HEK293T (cell line): Measurements from ENCODE around the gene PLCB2.
A peak's percentile ranks its signal among the peaks of the same experiment; 100 is the strongest.

Source experiments
- CTCF ChIA-PET: fragments of 350-600 bp; formaldehyde crosslinking; extraction: SDS; loops from one replicate; lab custom pipeline; 2021; ENCODE audit warnings: antibody characterized with exemption, inconsistent platforms; lab: Yijun Ruan, JAX
- POLR2A ChIA-PET: fragments of 350-600 bp; formaldehyde crosslinking; extraction: SDS; loops from one replicate; lab custom pipeline; 2020; ENCODE audit warnings: antibody characterized with exemption, inconsistent platforms; lab: Yijun Ruan, JAX
- DNase-seq: peaks from one replicate; pipeline ENCODE4 v3.0.0; 2012; ENCODE audit warnings: mixed read lengths; ENCODE audit errors: extremely low spot score
- ARNT ChIP-seq: fragments of 450-650 bp; IDR thresholded peaks from 2 replicates; pipeline ENCODE4 v1.6.1; 2017; ENCODE audit warnings: mild to moderate bottlenecking
- BHLHE40 ChIP-seq: fragments of 450-650 bp; IDR thresholded peaks from 2 replicates; pipeline ENCODE4 v1.6.1; 2016; ENCODE audit warnings: mild to moderate bottlenecking, moderate library complexity, borderline replicate concordance
- CTBP1 ChIP-seq: fragments of 450-650 bp; IDR thresholded peaks from 2 replicates; pipeline ENCODE4 v1.6.1; 2016; ENCODE audit warnings: borderline replicate concordance
- ELF4 ChIP-seq: fragments of 450-650 bp; IDR thresholded peaks from 2 replicates; pipeline ENCODE4 v1.6.1; 2017; ENCODE audit warnings: antibody characterized with exemption
- FOXA1 ChIP-seq: fragments of 450-650 bp; IDR thresholded peaks from 2 replicates; pipeline ENCODE4 v1.6.1; 2016; ENCODE audit warnings: mild to moderate bottlenecking
- FOXK2 ChIP-seq: fragments of 450-650 bp; IDR thresholded peaks from 2 replicates; pipeline ENCODE4 v1.6.1; 2016; ENCODE audit warnings: mild to moderate bottlenecking
- FOXM1 ChIP-seq: fragments of 450-650 bp; IDR thresholded peaks from 2 replicates; pipeline ENCODE4 v1.6.1; 2017; ENCODE audit warnings: mild to moderate bottlenecking, borderline replicate concordance
- HDGF ChIP-seq: fragments of 450-650 bp; IDR thresholded peaks from 2 replicates; pipeline ENCODE4 v1.6.1; 2017; ENCODE audit warnings: antibody characterized with exemption, borderline replicate concordance
- L3MBTL2 ChIP-seq: fragments of 450-650 bp; conservative IDR thresholded peaks from 2 replicates; pipeline ENCODE4 v1.6.1; 2016; ENCODE audit warnings: mild to moderate bottlenecking
- LEF1 ChIP-seq: fragments of 450-650 bp; IDR thresholded peaks from 2 replicates; pipeline ENCODE4 v1.6.1; 2017; ENCODE audit warnings: mild to moderate bottlenecking, borderline replicate concordance
- NFRKB ChIP-seq: fragments of 450-650 bp; IDR thresholded peaks from 2 replicates; pipeline ENCODE4 v1.6.1; 2016; ENCODE audit warnings: mild to moderate bottlenecking, moderate library complexity
- PKNOX1 ChIP-seq: fragments of 450-650 bp; IDR thresholded peaks from 2 replicates; pipeline ENCODE4 v1.6.1; 2016
- SP1 ChIP-seq: fragments of 450-650 bp; IDR thresholded peaks from 2 replicates; pipeline ENCODE4 v1.6.1; 2017
- SUZ12 ChIP-seq: fragments of 450-650 bp; IDR thresholded peaks from 2 replicates; pipeline ENCODE4 v1.6.1; 2016; ENCODE audit warnings: mild to moderate bottlenecking
- TARDBP ChIP-seq: fragments of 450-650 bp; IDR thresholded peaks from 2 replicates; pipeline ENCODE4 v1.6.1; 2016
- ZNF384 ChIP-seq: fragments of 450-650 bp; IDR thresholded peaks from 2 replicates; pipeline ENCODE4 v1.6.1; 2016

PLCB2 gene

GRCh38 chr15:40289140-40289775 lies 18.5 kb downstream of the PLCB2 start:
- TF ChIP-seq FOXK2 (no peak), NFRKB (no peak), HDGF (no peak), BHLHE40 (no peak), SUZ12 (no peak), TARDBP (no peak), ZNF384 (no peak), FOXA1 (no peak), CTBP1 (no peak), LEF1 (no peak), FOXM1 (no peak), ELF4 (no peak), PKNOX1 (no peak), L3MBTL2 (no peak), ARNT (no peak), SP1 (no peak)
- CTCF ChIA-PET = interaction anchor here (0.8 to 2.2 kb wide), 4 partner anchors 9 to 21 kb away, joined by 4 to 8 read pairs (median 6); no protein-coding TSS in a partner anchor

GRCh38 chr15:40287968-40288367 lies 19.8 kb downstream of the PLCB2 start:
- ChIA-PET POLR2A (no interaction called here), CTCF (interaction anchor here (0.7 to 1.8 kb wide), 3 partner anchors 9 to 362 kb away, joined by 3 to 8 read pairs (median 6); no protein-coding TSS in a partner anchor)
- no peak for TF ChIP-seq BHLHE40
- TF ChIP-seq L3MBTL2 = no peak
- TF ChIP-seq TARDBP = no peak
- TF ChIP-seq PKNOX1 = no peak
- no peak for TF ChIP-seq LEF1
- no peak for TF ChIP-seq CTBP1
- TF ChIP-seq SUZ12 = no peak
- TF ChIP-seq NFRKB = no peak
- peak; percentile 17 for DNase-seq

More at GRCh38 chr15:40289140-40289775, 18.5 kb downstream of the PLCB2 start:
- POLR2A ChIA-PET = interaction anchor here (1.1 kb wide), 1 partner anchor 9 kb away, joined by 3 read pairs; no protein-coding TSS in a partner anchor
- no peak for DNase-seq

- TF ChIP-seq FOXK2 (no peak), SP1 (no peak), BHLHE40 (no peak), SUZ12 (no peak), CTBP1 (no peak), TARDBP (no peak), NFRKB (no peak)
- ChIA-PET POLR2A (no interaction called here), CTCF (interaction anchor here (0.7 kb wide), 1 partner anchor 362 kb away, joined by 3 read pairs; no protein-coding TSS in a partner anchor)
- no peak for DNase-seq
These were observed 20.2 kb downstream of the PLCB2 start for GRCh38 chr15:40287505-40287904.

GRCh38 chr15:40286794-40287193 lies 20.9 kb downstream of the PLCB2 start:
- POLR2A ChIA-PET = no interaction called here
- CTCF ChIA-PET = interaction anchor here (2.1 to 2.4 kb wide), 2 partner anchors 12 to 23 kb away, joined by 6 to 9 read pairs; no protein-coding TSS in a partner anchor

GRCh38 chr15:40286061-40286532 lies 21.6 kb downstream of the PLCB2 start:
- POLR2A ChIA-PET = no interaction called here
- CTCF ChIA-PET = interaction anchor here (0.8 to 2.4 kb wide), 5 partner anchors 11 to 53 kb away, joined by 3 to 9 read pairs (median 5); partner anchors contain the start of genes INAFM2 and PLCB2
- TF ChIP-seq FOXM1 = no peak
- no peak for TF ChIP-seq NFRKB
- no peak for TF ChIP-seq L3MBTL2
- no peak for TF ChIP-seq TARDBP
- TF ChIP-seq SUZ12 = no peak
- no peak for TF ChIP-seq LEF1
- TF ChIP-seq FOXK2 = no peak
- TF ChIP-seq HDGF = no peak
- no peak for DNase-seq

More at GRCh38 chr15:40286794-40287193, 20.9 kb downstream of the PLCB2 start:
- TF ChIP-seq ARNT = no peak
- no peak for TF ChIP-seq CTBP1
- no peak for TF ChIP-seq NFRKB
- no peak for TF ChIP-seq SUZ12
- no peak for TF ChIP-seq ELF4
- TF ChIP-seq LEF1 = no peak
- no peak for TF ChIP-seq SP1
- no peak for TF ChIP-seq L3MBTL2
- TF ChIP-seq HDGF = no peak
- no peak for TF ChIP-seq PKNOX1
- TF ChIP-seq BHLHE40 = no peak
- TF ChIP-seq FOXK2 = no peak
- TF ChIP-seq FOXA1 = no peak
- TF ChIP-seq TARDBP = no peak
- TF ChIP-seq ZNF384 = no peak
- TF ChIP-seq FOXM1 = no peak
- DNase-seq = no peak

GRCh38 chr15:40285554-40286011 lies 22.2 kb downstream of the PLCB2 start:
- CTCF ChIA-PET = interaction anchor here (0.6 to 2.4 kb wide), 7 partner anchors 11 to 69 kb away, joined by 3 to 9 read pairs (median 5); partner anchors contain the start of genes INAFM2 and PLCB2
- no peak for TF ChIP-seq HDGF
- no peak for TF ChIP-seq ELF4
- no peak for TF ChIP-seq BHLHE40
- TF ChIP-seq SP1 = no peak
- no peak for TF ChIP-seq LEF1
- TF ChIP-seq SUZ12 = no peak
- TF ChIP-seq TARDBP = no peak
- no peak for TF ChIP-seq FOXM1
- no peak for TF ChIP-seq CTBP1
- no peak for TF ChIP-seq PKNOX1
- TF ChIP-seq NFRKB = no peak
- TF ChIP-seq FOXK2 = no peak
- no peak for TF ChIP-seq L3MBTL2
- TF ChIP-seq FOXA1 = no peak
- no peak for TF ChIP-seq ARNT
- no peak for TF ChIP-seq ZNF384
- no peak for DNase-seq
- POLR2A ChIA-PET = interaction anchor here (1.0 kb wide), 1 partner anchor 284 kb away, joined by 3 read pairs; the partner anchor contains the start of gene RPUSD2
